CD4-positive, alpha-beta T cell treated with Interleukin-1 beta for 1 hour (primary cell): ENCODE data around the gene PANK1.
A peak's percentile ranks its signal among the peaks of the same experiment; 100 is the strongest.
"Not testable (repeated sequence)": the region's sequence is repeated elsewhere in the genome, so short reads cannot be mapped to it uniquely, and the experiment has no call there.

Experiments
- DNase-seq, 2 donors: peaks; one replicate each; pipeline ENCODE4 v3.0.0-alpha.2; 2020 to 2022

The PANK1 gene

DNA sequence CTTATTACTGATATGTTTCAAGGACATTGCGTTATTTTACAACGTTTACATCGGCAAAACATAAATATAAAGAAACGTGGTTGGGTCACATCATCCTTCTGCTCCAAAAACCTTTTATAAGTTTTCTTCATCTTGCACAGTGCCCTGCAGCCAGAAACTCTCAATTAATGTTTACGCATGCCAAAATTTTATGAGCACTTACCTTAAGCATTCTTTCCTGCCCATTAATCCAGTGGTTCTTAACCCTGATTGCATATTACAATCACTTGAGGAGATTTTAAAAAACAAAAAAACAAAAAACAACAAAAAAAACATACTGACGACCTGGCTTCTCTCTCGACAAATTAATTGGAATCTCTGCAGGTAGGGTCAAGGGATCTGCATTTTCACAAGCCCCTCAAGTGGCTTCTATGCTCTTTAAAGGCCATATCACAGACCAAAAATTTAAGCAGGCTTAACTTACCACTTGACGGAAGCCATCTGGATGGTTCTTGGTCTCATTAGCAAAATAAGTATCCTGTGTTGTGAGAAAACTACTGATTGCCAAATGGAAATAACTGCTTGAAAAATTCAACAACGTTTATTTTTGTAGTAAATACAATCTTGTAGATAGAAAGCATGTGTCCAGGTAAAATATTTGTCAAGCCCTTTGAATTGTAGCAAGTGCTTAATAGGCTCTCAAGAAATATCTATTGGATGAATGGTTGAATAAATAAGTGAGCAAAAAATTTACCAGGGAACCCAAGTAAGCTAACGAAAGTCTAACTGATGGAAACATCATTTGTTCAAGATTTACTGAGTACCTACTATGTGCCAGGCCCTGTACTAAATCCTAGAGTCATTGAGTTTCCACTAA lies 78.7 kb downstream of the PANK1 start:
- no peak for DNase-seq

DNA sequence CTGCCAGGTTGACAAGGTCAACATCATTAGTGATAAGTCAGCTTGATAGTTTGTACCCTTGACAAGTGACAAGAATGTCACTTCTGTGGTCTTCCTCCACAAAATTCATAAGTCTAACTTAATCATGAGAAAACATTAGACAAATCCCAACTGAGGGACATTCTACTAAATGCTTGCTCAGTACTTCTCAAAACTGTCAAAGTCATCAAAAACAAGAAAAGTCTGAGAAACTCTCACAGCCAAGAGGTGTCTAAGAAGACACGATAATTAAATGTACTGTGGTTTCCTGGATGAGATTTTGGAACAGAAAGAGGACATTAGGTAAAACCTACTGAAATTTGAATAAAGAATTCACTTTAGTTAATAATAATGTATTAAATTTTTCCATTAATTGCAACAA lies 79.9 kb downstream of the PANK1 start:
- DNase-seq = no peak

DNA sequence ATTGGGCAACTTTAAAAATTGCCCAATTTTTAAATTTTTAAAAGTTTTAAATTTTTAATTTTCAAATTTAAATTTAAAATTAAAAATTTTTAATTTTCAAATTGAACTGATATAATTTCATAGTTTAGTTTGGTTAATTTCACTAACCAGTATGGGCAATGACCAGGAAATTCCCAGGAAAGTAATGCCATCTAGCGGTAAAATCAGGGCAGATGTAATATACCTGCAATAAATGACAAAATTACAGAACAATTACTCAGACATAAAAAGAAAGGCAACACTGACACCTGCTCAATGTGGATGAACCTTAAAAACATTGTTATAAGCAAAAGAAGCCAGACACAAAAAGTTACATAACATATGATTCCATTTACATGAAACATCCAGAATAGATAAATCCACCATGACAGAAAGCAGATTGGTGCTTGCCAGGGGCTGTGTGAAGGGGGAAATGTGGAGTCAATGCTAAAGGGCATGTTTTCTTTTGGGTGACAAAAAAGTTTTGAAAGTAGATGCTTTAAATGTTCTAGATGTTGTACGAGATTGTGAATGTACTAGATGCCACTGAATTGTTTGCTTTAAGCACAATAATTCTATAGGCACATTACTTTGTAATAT lies 81.1 kb downstream of the PANK1 start:
- DNase-seq = peak in 1 of 2 donors; percentile 61

DNA sequence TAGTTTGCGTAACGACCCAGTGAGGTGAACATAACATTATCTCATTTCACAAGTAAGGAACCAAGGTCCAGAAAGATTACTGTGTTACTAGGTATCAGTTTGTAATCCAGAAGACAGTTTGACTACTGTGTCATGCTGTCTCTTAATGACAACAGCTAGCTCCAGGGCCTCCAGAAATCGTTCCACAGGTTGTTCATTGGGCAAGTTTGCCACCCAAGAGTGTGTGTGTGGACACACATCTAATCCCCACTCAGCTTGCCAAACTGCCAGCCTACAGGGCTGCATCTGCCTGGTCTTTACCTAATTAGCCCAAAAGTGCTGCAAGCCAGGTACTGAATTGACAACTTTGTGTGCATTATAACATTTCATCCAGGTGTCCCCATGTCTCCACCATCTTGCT lies 81.7 kb downstream of the PANK1 start:
- no peak for DNase-seq

DNA sequence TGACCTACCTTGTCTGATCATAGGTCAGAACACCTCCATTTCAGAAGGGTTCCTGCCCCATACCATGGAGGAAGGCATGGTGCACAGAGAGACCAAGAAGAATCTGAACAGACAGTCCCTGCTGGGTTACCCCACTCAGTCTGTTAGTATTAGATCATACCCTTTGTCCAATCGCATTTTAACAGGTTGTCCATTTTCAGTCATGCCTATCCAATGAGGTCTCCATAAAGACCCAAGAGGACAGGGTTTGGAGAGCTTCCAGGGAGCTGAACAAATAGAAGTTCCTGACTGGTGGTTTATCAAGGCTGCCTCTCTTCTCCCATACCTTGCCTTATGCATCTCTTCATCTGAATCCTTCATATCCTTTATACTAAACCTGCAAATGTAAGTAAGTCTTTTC lies 88.4 kb downstream of the PANK1 start:
- no peak for DNase-seq

DNA sequence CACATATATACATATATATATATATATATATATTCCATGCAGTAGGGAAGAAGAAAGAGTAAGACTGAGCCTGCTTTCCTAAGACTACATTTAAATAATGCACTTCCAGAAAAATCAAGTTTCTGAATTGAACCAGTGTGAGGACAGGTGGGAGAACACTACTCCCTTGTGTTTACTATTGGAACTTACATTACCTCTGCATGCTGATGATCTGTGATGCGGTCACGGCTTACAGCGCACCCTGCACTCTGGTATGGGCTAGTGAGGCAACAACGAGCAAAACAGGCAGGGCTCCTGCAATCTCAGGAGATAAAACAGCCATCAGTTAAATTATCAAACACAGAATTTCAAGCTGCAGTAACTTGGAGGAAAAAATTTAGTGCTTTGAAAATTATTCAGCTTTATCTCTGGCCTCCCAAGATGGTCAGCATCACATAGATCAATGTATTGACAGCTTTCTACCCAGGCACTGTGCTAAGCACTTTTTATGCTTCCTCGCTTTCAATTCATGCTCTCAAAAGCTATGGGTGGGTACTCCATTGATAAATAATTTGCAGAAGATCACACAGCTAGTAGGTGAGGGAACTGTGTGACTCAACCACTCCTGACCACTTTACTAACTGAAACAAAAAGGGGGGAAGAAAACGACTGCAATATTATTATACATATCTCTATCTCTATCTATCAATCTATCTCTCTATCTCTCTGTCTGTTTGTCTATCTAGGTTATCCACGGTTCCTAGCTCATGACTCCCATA lies 89.2 kb downstream of the PANK1 start:
- DNase-seq = no peak

DNA sequence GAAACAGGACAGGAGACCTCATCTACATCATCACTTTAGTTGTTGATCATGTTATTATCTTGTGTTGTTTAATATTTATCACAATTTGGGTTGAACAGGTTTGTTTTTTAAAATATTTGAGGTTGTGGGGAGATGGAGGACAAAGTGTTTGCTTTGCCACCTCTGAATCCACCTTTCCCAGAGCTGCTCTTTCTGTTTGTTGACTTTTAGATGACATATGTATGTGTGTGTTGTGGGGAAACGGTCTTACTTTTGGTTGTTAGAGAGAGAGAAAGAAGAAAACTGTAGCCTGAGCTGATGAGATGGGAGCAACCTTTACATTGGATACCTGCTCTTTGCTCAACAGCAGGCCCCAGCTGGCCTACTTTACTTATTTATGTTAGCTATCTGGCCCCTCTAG lies 90.6 kb downstream of the PANK1 start:
- DNase-seq = no peak

DNA sequence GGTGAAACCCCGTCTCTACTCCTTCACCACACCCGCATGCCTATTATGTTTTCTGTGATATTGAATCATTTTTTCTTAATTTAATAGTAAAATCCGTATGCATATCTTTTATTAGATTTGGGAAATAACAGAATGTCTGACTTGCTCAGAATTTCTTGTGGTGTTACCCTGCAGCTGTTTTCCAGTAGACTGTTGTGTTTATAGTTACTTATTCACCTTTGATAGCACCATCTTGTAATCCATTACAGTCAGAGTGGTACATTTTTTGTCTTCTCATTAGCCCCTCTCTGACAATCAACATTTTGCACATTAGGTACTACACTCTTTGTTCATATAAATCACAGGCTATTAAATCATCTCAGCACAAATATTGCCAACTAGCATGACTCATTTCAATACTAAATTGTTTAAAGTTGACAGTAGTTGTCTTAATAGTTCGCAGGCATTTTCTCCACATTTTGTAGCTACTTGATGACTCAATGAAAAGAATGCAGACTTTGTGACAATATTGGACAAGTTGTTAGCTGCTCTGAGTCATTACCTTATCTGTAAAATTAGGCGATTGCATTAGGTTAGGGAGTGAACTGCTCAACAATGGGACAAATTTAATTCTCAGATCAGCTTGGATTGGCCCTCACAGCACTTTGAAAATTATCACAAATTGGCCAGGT lies 91.8 kb downstream of the PANK1 start:
- DNase-seq = no peak

DNA sequence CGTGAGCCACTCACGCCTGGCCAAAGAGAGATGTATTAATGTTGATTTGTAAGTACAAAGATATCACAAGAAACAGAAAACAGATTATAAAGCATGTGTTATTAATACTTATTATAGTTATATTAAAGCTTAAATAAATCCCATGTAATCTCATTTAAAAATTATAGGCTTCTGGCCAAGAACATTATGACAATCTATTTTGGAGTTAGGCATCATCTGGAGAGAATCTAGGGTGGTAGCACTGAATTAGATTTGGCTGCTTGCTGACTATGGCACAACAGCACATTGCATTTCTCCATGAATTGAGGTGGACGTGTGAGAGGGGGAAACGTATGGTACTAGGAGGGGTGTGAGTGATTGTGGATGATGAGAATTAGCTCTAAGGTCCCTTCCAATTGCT lies 92.8 kb downstream of the PANK1 start:
- DNase-seq = no peak

DNA sequence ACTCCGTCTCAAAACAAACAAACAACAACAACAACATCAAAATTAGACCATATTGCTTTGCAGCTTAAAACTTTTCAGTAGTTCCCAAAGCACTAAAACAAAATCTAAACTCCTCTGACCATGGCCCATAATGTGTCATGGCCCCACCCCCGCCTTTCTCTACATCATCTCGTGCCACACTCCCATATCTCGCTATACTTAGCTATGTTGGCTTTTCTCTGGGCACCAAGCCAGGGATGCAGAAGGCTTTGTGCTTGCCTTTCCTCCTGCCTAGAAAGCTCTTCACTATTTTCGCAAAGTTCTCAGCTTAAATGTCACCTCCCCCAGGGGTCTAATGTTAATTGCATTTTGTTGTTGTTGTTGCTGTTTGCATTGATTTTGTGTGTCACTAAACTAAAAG lies 94.5 kb downstream of the PANK1 start:
- DNase-seq = no peak

DNA sequence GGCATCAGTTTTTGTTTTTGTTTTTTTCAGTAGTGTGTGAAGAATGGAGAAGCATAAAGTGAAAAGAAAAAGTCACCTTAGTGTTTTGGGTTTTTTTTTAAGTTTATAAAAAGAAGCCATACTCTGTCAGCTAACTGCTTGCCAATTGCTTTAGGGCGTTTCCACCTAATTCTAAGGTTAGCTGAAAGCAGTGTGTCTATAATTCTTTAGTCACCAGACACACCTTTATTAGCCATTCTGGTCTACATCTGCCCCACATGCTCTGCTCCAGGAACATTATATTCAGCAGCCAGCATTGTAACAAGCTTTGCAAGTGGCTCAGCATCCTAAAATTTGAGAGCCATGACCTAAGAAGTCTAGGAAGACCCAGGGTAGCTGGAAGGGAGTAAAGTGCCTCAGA lies 95.5 kb downstream of the PANK1 start:
- no peak for DNase-seq

DNA sequence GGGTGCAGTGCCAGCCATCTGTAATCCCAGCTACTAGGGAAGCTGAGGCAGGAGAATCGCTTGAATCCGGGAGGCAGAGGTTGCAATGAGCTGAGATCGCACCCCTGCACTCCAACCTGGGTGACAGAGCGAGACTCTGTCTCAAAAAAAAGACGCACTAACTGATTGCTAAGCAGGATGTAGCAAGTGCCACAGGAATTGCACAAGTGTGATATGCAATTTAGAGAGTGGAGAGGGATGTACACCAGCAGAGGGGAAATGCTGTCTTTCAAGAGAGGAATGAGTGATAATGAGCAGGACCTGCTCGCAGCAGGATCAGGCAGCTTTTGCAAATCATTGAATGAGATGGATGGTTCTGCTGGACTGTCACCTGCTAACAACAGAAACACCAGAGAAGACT lies 96.4 kb downstream of the PANK1 start:
- no peak for DNase-seq

DNA sequence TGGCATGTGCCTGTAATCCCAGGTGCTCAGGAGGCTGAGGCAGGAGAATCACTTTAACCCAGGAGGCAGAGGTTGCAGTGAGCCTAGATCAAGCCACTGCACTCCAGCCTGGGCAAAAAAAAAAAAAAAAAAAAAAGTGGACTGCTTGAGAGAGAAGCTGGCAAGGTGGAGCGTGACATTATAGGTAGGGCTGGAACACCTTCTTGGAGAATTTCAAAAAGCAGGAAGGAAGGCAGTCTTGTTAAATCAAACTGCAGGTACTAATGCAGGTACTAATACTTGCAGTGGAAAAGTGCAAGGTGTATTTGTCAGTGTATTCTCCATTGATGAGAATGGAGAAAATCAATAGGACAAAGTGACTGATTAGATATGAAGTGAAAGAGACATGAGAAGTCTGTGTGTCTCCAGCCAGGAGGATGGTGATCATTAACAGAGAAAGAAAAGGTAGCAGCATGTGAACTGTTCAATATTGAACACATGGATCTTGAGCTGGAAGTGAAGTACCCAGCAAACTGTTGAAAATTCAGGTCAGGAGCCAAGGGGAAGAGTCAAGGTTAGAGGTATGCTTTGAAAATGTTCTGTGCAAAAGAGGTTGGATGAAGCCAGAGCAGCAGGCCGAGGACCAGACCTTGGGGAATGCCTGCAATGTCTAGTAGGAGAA lies 97.1 kb downstream of the PANK1 start:
- no peak for DNase-seq

DNA sequence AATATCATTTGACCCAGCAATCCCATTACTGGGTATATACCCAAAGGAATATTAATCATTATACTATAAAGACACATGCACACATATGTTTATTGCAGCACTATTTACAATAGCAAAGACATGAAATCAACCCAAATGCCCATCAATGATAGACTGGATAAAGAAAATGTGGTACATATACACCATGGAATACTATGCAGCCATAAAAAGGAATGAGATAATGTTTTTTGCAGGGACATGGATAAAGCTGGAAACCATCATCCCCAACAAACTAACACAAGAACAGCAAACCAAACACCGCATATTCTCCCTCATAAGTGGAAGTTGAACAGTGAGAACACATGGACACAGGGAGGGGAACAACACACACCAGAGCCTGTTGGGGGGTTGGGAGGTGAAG lies 98.4 kb downstream of the PANK1 start:
- not testable (repeated sequence) for DNase-seq

DNA sequence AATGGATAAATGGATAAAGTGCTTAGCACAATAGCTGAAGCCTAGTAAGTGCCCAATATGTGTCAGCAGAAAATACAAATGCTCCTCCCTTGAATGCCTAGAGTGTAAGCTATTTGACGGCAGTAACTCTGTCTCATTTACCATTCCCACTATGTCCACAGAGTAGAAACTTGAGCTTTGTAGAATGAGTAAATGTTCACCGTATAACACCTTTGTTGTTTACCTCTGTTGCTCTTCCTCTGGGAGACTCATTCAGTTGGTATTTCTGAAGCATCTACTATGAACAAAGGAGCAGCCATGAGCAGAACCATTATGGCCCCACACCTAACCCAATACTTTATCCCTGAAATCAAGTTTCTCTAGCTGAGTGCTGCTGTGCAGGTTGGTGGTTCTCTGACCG lies 101.2 kb downstream of the PANK1 start:
- no peak for DNase-seq

DNA sequence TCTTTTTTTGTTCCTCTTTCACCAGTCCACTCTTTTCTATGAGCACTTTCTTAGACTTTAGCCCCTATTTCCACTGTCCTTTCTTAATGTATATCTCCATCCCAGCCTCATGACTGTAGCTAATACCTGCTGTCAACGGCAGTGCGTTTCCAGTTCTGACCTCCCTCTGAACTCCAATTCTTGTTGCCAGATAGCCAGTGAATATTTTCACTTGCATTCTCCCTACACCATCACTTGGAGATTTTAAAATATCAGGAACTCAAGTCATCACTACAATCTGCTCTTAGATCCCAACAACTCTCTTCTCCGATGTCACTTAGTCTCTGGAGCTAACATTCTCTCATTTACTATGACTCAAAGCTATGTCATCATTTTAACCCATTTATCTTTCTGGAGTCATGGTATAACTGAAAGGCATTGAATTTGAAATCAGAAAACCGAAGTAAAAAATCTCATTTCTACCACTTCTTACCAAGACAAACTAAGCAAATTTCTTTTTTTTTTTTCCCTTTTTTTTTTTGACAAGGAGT lies 104.6 kb downstream of the PANK1 start:
- DNase-seq = no peak

DNA sequence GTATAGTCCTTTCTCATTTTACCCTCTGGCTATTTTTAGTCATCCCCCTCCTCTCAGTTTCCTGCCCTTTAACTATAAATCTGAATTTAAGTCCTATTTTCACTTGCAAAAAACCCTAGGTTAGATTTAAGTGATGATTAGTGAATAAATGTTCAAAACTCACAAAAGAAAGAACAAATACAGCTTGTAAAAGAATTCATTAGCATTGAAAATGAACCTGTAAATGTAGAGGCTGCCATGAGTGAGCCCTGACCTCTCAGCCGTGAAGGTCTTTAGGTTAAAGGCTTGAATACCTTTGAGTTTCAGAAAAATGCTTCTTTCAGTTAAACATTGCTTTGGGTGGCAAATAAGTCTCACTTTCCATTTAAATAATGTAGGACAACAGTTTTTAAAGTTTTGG lies 107.7 kb downstream of the PANK1 start:
- no peak for DNase-seq

DNA sequence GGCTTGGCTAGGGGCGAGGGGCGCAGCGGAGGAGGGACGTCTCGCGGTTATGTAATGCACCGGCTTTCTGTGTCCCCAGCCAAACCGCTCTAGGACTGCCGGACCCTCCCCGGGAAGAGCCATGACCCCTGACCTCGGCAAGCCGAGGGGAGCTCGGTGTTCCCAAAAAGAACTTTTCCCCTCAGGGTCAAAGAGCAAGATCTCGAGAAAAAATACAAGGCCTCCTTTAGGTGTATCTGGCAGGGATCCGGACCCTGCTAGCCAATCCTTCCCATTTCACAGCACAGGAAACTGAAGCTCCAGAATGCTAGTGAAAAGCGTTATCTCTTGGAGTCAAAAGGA lies 109.1 kb downstream of the PANK1 start:
- no peak for DNase-seq

DNA sequence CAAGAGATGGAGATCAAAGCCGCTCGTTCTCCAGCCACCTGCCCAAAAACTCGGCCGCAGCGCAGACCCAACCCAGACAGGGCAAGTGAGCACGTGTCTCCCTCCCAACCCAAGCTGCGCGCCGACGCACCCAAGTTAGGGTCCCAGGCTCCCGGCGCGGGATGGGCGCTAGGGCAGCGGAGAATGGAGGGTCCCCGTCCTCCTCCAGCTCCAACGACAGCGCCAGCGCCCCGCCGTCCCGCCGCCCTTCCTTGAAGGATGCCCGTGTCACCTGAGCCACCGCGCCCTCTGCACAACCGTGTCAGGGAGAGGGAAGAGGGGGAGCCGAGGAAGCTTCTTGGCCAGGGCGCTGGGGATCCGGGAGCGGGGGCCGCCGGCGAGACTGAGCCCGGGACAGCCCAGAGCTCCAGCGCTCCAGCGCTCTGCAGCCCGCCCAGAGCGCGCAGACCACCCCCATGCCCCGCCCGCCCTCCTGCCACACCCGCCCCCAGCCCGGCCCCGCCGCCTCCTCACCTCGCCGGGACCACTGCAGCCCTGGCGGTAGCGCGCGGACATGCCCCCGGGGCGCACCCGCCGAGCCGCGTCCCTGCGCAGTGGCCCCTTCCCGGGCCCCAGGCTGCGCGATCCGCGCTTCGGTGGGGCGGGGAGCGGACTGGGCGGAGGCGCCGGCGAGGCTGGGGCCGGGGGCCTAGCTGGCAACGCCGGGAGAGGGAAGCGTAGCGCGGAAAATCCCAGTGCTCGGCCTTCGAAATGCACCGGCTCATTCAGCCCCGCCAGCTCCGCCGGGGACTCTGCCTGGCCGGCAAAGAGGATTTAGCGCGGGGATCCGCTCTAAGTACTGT lies 109.7 kb downstream of the PANK1 start, which contains the start of gene SLC16A12:
Gene SLC16A12 (minus strand): TSS at position 424 of the 842 bp plus-strand sequence. CDS start 73,016 bp downstream, outside the sequence.
- DNase-seq = no peak

DNA sequence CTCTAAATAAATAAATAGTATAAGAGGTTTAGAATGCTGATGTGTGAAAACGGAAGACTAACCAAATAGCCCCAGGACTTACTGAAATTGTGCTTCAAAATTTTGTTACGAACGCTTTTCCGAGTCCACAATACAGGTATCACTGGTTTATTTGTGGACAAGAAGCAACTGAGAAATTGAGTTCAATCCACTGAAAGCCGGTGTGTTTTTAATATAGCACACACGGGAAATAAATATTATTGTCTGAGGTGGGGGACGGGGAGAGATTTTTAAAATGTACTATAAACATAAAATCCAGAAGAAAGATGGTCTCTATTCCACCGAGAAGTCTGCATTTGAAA lies 110.2 kb downstream of the PANK1 start:
- DNase-seq = no peak
